Neural progenitor cell (in vitro differentiated cells): ENCODE results near the gene SH2B2.

Experiments used
- CTCF ChIP-seq: fragments of 200-600 bp; sonication (generic); IDR thresholded peaks from 2 replicates; pipeline ENCODE4 v1.5.1; 2017; ENCODE audit warnings: antibody characterized with exemption, mild to moderate bottlenecking
- EZH2 ChIP-seq: fragments of 200-600 bp; sonication (generic); IDR thresholded peaks from 2 replicates; pipeline ENCODE4 v1.6.1; 2017; ENCODE audit warnings: antibody characterized with exemption, mild to moderate bottlenecking, moderate library complexity
- EZH2phosphoT487 ChIP-seq: fragments of 200-600 bp; sonication (generic); IDR thresholded peaks from 2 replicates; pipeline ENCODE4 v1.6.1; 2017; ENCODE audit warnings: antibody characterized with exemption

DNA sequence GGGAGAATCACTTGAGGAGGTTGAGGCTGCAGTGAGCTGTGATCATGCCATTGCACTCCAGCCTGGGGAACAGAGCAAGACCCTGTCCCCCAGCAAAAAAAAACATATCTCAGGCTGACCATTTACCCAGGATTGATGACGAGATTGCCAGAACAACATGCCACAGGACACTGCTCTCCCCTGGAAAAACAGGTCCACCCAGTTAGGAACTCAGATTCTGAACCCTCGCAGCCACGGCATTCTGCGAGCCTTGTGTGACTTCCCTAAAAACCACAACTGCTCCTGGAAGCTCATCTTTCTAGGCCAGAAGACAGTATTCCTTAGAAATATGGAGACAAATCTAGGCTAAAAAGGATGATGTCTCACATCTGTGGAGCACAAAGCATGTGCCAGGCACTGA lies 42.1 kb upstream of the SH2B2 start:
- no peak for TF ChIP-seq CTCF
- TF ChIP-seq EZH2: no peak
- no peak for TF ChIP-seq EZH2phosphoT487
